ENCODE measurements around the gene TMEM134. TPM values are rescaled to one million over a fixed set of nuclear protein-coding genes. Genes with fewer than 3 reads are reported as not detected.
A peak's percentile ranks its signal among the peaks of the same experiment; 100 is the strongest.

The TMEM134 gene
- total RNA-seq, 4 donors from 2014 or later, result 109 to 205 (median 145) TPM

DNA sequence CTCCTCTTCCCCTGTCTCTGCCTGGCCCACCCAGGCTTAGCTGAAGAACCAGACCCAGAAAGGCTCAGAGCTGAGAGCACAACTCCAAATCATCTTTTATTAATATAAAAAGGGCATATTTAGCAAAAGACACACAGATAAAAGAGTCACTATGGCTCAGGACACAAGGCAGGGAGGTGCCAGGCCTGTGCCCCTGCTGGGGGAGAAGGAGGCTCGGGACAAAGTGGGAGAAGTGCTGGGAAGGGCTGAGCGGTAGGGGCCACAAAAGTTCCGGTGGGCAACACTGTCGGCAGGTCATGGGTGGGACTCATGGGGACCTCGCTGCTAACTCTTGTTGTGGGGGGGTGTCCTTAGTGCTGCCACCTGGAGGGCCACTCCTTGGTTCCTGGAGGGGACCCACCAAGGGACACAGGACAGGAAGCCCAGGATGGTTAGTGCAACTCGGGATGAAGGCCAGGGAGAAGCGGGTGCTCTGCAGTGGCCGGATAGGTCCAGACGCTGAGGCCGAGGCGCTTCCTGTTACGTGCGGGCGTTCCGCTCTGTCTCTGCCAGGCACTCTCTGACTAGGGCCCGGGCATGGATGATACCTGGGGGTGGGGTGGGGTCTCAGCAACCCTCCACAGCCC lies 37.5 kb upstream of the TMEM134 start:
- 57 to 58% methylated on average over 5 to 6 of the region's 16 CpGs for WGBS, 2 donors
- TF ChIP-seq, protein P1, sequence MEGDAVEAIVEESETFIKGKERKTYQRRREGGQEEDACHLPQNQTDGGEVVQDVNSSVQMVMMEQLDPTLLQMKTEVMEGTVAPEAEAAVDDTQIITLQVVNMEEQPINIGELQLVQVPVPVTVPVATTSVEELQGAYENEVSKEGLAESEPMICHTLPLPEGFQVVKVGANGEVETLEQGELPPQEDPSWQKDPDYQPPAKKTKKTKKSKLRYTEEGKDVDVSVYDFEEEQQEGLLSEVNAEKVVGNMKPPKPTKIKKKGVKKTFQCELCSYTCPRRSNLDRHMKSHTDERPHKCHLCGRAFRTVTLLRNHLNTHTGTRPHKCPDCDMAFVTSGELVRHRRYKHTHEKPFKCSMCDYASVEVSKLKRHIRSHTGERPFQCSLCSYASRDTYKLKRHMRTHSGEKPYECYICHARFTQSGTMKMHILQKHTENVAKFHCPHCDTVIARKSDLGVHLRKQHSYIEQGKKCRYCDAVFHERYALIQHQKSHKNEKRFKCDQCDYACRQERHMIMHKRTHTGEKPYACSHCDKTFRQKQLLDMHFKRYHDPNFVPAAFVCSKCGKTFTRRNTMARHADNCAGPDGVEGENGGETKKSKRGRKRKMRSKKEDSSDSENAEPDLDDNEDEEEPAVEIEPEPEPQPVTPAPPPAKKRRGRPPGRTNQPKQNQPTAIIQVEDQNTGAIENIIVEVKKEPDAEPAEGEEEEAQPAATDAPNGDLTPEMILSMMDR (IDR thresholded peaks at IDR 0.05), result peak in 1 of 6 experiments; percentile 14
- TF ChIP-seq POLR2A (IDR thresholded peaks at IDR 0.05), result no peak
- Histone ChIP-seq H3K27me3 (peaks cover 0 to 48% (median 0%) of the 10 kb centered on the region in 4 donors), H3K9me3 (no peaks in the 10 kb centered on the region), H3K4me1 (peaks cover 32 to 57% (median 47%) of the 10 kb centered on the region in 3 donors), H3K27ac (peak overlapping the region; percentile 96 to 99 (median 98)), H3K36me3 (peaks cover 4 to 20% (median 7%) of the 10 kb centered on the region in 3 donors), H3K4me3 (peak overlapping the region in 3 of 4 donors; percentile 68 to 90 (median 72))
- intact Hi-C loops (cut with DNase I), result no loop called here
- no peak for DNase-seq

DNA sequence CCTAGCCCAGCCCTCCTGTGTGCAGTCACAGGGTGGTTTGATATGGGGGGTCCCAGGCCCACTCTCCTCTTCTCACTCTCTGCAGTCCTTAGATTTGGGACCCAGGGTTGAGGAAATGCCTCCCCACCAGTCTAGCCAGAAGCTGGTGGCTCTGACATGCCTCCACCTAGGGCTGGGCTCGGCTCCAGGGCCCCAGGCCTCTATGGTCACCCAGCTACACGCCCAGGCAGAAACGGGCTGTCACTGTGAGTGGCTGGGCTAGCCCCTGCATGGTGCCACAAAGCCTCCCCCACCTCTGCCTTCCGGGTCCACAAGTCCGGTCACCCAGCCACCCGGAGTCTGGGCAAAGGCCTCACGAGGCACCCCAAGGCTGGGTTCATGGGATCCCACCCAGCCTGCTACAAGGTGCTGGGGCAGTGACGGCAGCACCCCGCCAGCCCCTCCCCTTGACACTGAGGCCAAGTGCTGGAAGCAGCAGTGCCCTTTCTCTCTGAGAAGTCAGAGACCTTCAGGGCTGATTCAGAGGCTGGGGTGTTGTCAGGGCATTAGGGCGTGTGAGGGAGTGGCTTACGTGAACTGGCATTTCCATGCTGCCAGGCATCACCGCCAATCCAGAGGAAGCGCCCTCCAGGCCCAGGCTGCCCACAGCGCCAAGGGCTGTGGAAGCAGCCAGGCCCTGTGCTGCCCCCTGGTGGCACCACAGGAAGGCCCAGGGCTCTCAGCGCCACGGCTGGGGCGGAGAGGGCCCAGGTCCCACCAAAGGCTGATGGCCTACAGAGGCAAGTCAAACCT lies 36.8 kb upstream of the TMEM134 start:
- Histone ChIP-seq H3K4me3 (peak overlapping the region; percentile 64 to 90 (median 68)), H3K36me3 (peaks cover 4 to 28% (median 8%) of the 10 kb centered on the region in 3 donors), H3K27me3 (peaks cover 0 to 42% (median 0%) of the 10 kb centered on the region in 4 donors), H3K9me3 (no peaks in the 10 kb centered on the region), H3K27ac (peak overlapping the region; percentile 96 to 99 (median 98)), H3K4me1 (peaks cover 32 to 57% (median 47%) of the 10 kb centered on the region in 3 donors)
- peak in 3 of 4 donors; percentile 29 to 63 (median 51) for TF ChIP-seq POLR2A (IDR thresholded peaks at IDR 0.05)
- TF ChIP-seq, protein P1 (IDR thresholded peaks at IDR 0.05), result peak; percentile 97 to 99 (median 99)
- 0 to 20% methylated on average over 1 to 7 of the region's 17 CpGs for WGBS, 2 donors
- intact Hi-C loops (cut with DNase I), result no loop called here
- peak; percentile 57 for DNase-seq

DNA sequence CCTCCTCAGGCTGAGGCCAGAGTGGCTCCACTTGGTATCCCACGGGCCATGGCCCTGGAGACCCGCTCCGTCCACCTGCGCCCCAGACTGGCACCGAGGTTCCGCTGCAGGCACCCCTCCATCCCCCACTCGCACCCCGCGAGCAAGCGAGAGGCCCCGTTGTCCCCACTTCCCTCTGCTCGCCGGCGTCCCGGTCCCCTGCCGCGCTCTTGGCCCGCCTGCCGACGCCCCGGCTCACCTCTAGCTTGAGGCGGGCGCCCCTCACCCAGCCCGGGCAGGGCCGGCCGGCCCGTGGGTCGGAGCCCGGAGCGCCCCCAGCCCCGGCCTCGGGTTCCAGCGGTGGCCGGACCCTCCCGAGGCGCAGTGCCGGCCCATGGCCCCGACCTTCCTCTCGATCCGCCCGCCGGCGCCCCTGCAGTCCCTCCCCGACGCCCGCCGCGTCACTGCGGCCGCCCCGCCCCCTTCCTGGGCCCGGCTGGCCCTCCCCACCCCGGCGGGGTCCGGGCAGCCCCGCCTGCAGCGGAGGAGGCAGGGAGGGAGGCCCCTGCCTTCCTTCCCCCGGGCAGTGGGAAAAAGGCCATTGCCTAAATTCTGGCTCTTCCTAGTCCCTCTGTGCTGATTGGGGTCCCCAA lies 36.0 kb upstream of the TMEM134 start, which contains the start of gene PITPNM1:
TSS of gene PITPNM1 (minus strand) at position 414 of the 632 bp plus-strand sequence. CDS start 1,183 bp downstream, outside the sequence.
- intact Hi-C loops (cut with DNase I), result loop anchor here (5.0 kb wide), 1 partner anchor 103 kb away; the partner anchor contains the start of genes PPP1CA and TBC1D10C
- Histone ChIP-seq H3K27me3 (peaks cover 0 to 38% (median 0%) of the 10 kb centered on the region in 4 donors), H3K4me3 (peak within 1 kb of the TSS; percentile 64 to 90 (median 68)), H3K27ac (peak within 1 kb of the TSS; percentile 96 to 99 (median 98)), H3K9me3 (no peaks in the 10 kb centered on the region), H3K36me3 (peaks cover 4 to 34% (median 8%) of the 10 kb centered on the region in 3 donors), H3K4me1 (peaks cover 32 to 57% (median 47%) of the 10 kb centered on the region in 3 donors)
- peak in 3 of 4 donors; percentile 28 to 83 (median 55) for TF ChIP-seq POLR2A (IDR thresholded peaks at IDR 0.05)
- TF ChIP-seq, protein P1 (IDR thresholded peaks at IDR 0.05), result no peak
- no peak for DNase-seq
- WGBS, 2 donors, result 0% methylated on average over 2 to 7 of the region's 58 CpGs

DNA sequence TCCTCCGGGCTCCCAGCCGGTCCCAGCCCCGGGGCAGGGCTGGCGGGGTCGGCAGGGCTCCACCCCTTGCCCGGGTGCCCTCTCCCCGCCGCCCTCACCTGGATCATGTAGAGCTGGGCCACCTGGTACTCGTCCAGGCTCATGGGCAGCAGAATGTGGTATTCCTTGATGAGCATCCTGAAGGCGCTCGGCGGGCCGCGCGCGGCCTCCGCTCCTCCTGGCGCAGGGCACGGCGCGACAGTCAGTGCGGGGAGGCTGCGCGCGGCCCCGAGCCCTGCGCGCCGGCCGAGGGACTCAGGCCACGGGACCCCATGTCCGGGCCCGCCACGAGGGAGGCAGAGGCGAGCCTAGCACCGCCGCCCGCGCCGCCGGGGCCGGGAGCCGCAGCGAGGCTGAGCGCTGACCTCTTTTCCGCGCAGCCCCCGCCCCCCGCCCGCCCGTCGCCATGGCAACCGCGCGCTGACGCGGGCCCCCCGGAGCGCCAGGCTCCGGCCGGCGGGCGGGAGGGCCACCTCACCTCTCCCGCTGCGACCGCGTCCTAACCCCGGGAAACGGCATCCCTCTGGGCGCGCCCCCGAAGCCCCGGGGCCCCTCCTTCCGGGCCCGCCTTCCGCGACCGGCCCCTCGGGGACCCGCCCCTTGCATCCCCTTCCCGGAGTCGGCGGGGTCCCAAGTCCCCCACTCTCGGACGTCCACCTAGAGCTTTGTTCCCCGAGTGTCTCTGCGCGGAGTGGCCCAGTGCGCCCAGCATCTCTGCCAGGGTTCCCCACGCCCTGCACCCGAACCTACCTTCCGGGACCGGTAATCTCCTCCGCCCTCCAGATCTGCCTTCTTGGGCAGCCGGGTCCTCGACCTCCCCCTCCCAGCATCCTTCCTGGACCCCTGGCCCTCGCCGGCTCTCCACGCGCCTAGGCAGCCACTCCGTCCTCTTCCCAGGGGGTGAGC lies 35.2 kb upstream of the TMEM134 start:
- Histone ChIP-seq H3K9me3 (no peaks in the 10 kb centered on the region), H3K27me3 (peaks cover 0 to 38% (median 0%) of the 10 kb centered on the region in 4 donors), H3K4me1 (peaks cover 32 to 56% (median 47%) of the 10 kb centered on the region in 3 donors), H3K27ac (peak overlapping the region; percentile 96 to 99 (median 98)), H3K4me3 (peak overlapping the region; percentile 64 to 90 (median 68)), H3K36me3 (peaks cover 4 to 42% (median 8%) of the 10 kb centered on the region in 3 donors)
- WGBS, 2 donors, result 0 to 4% methylated on average over 9 to 10 of the region's 101 CpGs
- no peak for DNase-seq
- TF ChIP-seq, protein P1 (IDR thresholded peaks at IDR 0.05), result no peak
- TF ChIP-seq POLR2A (IDR thresholded peaks at IDR 0.05), result no peak
- intact Hi-C loops (cut with DNase I), result loop anchor here (5.0 kb wide), 1 partner anchor 102 kb away; the partner anchor contains the start of genes PPP1CA and TBC1D10C

Data from esophagus squamous epithelium (tissue), 5 donors.